GM18505 (cell line): Measurements from ENCODE around the gene KRT79.

Source experiments
- ATAC-seq: cut with Tn5 transposase; IDR thresholded peaks from one replicate; pipeline ENCODE4 v1.9.1; 2021; ENCODE audit not compliant: unreplicated experiment
- POLR2A ChIP-seq: IDR thresholded peaks from 4 replicates; pipeline ENCODE4 v1.6.1; 2011; ENCODE audit warnings: borderline replicate concordance; ENCODE audit not compliant: insufficient read depth, insufficient read length; ENCODE audit errors: extremely low read depth

Gene KRT79

DNA sequence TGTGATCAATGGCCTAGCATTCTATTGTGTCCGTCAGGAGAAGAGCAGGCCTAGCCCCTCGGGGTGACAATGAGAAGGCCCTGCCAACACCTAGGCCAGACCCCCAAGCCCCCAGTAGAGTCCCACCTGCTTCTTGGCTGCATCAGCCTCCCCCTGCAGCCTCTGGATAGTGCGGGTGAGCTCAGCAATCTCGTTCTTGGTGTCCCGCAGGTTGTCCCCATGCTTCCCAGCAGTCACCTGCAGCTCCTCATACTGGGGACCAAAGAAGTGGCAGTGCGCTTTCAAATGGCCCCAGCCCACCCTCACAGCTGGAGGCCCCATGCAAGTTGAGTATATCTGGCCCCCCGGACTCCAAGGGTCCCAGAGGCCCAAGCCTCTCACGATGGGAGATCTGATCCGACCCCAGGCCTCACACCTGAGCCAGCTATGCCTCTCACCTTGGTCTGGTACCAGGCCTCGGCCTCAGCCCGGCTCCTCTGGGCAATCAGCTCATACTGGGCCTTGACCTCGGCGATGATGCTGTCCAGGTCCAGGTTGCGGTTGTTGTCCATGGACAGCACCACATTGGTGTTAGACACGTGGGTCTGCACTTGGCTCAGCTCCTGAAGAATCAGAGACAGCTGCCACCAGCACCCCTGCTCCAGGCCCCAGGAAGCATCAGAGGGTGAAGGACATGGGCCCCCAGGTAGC is 10.2 kb downstream of the KRT79 start:
- no peak for ATAC-seq
- no peak for TF ChIP-seq POLR2A

GRCh38 chr12:52822771-52823510 is 11.2 kb downstream of the KRT79 start:
- no peak for ATAC-seq
- TF ChIP-seq POLR2A = no peak

DNA sequence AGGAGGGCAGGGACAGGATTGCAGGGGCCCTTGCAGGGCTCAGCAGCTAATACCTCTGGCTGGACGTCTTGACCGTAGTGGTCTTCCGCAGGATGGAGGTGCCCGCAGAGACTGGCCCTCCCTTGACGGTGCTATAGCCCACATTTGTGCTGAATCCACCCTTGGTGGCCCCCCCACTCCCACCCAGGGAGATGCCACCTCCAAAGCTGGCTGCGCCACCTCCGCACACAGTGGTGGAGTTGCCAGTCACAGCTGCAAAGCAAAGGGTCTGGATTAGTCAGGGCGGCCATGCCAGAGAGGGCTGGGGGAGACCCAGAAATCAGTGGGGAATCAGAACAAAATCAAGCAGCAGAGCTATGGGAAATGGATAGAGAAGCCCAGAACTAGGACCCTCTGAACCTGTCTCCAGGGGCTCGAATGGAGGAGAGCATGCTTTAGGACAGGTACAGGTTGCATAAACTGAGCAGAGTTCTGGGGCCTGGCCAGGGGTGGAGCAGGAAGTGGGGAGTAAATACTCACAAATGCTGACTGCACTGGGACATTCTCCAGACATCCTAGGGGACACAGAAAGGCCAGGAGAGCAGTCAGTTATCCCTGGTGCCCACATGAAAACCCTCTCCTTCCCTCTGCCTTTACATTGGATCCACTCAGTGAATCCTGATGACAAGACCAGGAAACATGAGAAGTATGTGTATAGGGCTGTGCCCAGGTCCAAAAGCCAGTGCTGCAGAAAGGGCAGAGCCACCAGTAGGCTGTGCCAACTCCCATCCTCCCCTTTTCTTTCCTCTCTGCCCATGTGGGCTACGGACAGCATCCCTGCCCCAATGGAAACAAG is 12.1 kb downstream of the KRT79 start:
- ATAC-seq = no peak
- TF ChIP-seq POLR2A = no peak

DNA sequence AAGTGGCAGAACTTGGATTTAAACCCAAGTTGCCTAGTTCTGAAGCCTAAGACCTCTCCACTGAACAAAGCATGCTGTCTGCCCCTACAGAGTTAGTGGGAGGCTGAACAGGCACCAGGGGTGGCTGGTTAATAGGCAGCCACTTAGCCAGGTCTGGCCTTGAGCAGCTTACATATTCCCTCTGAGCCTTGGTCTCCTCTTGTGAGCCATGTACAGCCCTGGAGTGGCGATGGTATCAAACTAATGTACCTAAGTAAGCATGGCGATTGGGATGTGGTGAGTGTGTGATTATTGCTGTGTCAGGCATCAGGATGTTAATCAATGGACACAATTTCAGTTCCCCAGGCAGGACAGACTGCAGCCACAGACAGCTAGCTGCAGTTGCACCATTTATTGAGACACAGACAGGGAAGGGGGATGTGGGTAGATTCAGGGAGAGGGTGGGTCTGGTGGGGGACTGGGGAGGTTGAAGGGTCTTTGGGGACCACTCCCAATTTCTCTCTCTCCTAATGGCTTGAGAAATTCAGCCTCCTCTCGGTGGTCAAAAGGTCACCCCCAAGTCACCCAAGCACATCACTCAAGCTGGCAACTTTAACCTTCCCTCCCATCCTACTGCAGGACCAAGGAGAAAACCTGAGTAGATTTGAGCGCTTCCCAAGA is 12.9 kb downstream of the KRT79 start:
- ATAC-seq = no peak

DNA sequence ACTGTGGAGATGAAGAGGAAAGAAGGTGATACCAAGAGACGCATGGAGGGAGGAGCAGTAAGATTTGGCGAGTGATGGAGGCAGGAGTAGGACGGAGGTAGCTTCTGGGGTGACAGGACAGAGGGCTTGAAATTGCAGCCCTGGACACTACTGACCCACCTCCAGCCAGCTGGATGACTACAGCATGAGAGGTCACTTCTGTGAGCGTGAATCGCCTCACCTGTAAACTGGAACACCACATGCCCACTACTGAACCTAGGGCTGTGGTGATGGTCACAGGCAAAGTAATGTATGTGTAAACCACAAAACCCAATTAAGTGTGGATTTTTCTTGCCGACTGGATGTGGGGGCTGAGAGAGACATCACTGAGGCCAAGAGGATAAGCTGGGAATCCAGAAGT is 13.6 kb downstream of the KRT79 start:
- ATAC-seq = no peak
- no peak for TF ChIP-seq POLR2A

More for the DNA sequence above, 12.9 kb downstream of the KRT79 start:
- TF ChIP-seq POLR2A = no peak

DNA sequence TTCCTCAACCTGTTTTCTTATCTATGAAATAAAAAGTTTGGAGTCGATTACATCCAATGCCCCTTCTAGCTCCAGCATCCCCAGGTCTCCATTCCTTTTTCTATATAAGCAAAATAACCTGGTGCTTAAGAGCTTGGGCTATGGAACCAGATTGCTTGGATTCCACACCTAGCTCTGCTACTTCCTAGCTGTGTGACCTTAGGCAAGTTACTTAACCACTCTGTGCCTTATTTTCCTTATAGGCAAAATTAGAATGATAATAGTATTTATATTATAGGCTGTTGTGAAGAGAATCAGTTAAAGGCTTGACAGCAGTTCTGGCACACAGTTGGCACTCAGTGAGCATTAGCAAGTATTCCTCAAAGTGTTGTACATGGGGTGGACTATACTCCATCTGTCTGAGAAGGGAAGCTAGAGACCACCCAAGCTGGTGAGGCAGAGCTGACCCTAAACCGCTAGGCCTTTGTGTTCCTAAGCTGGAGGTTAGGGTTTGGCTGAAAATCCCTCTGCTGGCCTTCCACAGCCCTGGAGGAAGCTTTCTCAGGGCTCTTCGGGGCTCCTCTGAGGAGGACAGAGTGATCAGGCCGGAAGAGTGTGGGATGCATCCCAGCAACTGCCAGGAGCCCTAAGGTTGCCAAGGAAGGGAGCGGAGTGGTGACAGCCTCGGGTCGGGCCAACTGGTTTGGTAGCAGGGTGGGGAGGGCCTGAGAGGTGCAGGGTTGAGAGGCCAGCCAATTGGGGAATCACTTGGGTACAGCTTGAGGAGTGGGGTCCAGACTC is 14.2 kb downstream of the KRT79 start:
- TF ChIP-seq POLR2A = no peak
- no peak for ATAC-seq

DNA sequence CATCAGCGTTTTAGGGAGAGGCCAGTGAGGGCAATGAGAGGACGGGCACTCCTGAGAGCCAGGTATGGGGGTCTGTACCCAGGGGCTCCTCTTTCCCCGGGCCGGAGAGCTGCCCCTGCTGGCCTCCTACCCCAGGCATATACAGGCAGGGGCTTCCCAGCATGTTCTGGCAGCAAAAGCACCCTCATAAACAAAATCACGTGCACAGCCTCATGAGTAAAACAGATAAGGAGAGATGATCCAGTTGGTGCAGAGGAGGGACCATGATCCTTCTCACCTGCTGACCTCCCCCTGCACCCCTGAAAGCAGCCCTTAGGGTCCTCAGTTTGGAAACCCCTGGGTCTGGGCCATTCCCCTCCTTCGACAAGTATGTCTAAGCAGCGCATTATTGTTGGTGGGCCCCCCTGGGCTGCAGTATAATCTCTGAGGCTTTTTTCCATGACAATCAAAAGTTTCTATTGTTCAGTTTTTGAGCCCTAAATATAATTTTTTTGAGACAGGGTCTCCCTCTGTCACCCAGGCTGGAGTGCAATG is 15.2 kb downstream of the KRT79 start:
- ATAC-seq = no peak
- TF ChIP-seq POLR2A = no peak

DNA sequence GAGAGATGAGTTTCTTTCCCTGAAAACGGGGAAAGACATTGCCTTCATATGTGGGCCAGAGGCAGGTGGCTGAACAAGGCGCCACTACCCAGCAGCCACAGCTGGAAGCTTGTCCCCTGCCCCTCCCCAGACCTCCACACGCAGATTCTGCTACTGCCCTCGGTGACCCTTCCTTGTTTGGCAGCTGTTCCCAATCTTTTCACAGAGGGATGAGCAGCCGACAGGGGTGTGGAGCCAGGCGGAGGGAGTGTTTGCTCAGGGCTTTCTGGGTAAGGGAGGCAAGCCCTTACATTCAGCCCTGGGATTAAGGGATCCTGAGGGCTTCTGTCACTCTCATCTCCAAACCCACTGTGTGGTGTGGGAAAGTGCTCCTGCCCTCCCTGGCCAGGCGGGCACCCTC is 15.7 kb downstream of the KRT79 start:
- TF ChIP-seq POLR2A = no peak
- ATAC-seq = no peak

- no peak for ATAC-seq
- no peak for TF ChIP-seq POLR2A
Observed at GRCh38 chr12:52817699-52818238, 16.3 kb downstream of the KRT79 start.

- ATAC-seq = no peak
- no peak for TF ChIP-seq POLR2A
Observed at GRCh38 chr12:52817003-52817698, 17.0 kb downstream of the KRT79 start.
